Measurements from ENCODE around the gene MPV17L2.
A peak's percentile ranks its signal among the peaks of the same experiment; 100 is the strongest.

Gene MPV17L2

DNA sequence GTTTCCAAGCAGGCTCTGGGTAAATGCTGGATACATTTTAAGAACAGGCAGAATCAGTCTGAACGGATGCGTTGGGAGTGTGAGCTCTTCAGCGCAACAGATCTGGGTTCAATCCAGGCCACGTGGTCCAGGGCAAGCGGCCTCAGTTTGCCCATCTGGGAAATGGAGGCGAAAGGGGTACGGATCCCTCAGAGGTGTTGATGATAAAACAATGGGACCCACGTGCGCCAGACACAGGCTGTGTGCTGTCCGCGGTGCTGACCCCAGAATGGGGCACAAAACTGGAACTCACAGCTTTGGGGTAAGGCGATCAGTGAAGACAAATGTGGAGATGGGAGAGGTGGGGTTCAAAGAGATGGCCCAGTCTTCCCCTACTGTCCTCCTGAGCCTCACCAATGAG, 46.3 kb downstream of the MPV17L2 start:
- DNase-seq (ENCODE audit: low read depth): peak; percentile 35

DNA sequence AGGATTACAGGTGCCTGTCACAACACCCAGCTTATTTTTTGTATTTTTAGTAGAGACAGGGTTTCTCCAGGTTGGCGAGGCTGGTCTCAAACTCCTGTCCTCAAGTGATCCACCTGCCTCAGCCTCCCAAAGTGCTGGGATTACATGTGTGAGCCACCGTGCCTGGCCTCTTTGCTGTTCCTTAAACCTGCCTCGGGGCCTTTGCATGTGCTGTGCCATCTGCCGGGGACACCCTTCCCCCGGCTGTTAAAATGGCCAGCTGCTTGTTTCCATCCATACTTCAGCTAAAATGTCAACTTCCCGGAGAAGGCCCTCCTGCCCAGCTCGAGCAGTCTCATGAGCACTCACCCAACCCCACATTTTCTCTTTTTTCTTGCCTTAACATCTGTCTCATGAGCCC, 52.3 kb downstream of the MPV17L2 start:
- DNase-seq (ENCODE audit: low read depth): no peak
